K562 (cell line): Measurements from ENCODE around the gene NCOR2. TPM values are rescaled to one million over a fixed set of nuclear protein-coding genes. Genes with fewer than 3 reads are reported as not detected.
A peak's percentile ranks its signal among the peaks of the same experiment; 100 is the strongest.

ENCODE experiments used
- ATAC-seq: fragments of 200-7000 bp; cut with Tn5 transposase; 3 replicates; pipeline ENCODE4 v1.9.1; 2020; ENCODE audit warnings: moderate library complexity
- BruUV-seq: library from RNA; stranded (reverse); fragments of 400-500 nt; replicated peaks from 2 replicates; lab custom pipeline; 2021; lab: Mats Ljungman, UMichigan
- CTCF ChIA-PET: fragments of 300-600 bp; formaldehyde crosslinking; extraction: SDS; loops from one replicate; lab custom pipeline; 2021; ENCODE audit warnings: low intra/inter-chr PET ratio; lab: Yijun Ruan, JAX
- POLR2A ChIA-PET: fragments of 300-600, 350-650 bp; sonication (Branson Sonifier 250); formaldehyde crosslinking; extraction: SDS; loops from one replicate; lab custom pipeline; 2021; ENCODE audit warnings: antibody characterized with exemption, inconsistent platforms; lab: Yijun Ruan, JAX
- DNase-seq, 4 experiments: peaks; one replicate each; pipeline versions ENCODE4 v3.0.0 to v3.0.0-alpha.2; 2011 to 2018; ENCODE audit warnings: low spot score in 3 of 4, mixed read lengths in 3 of 4; ENCODE audit errors: extremely low read depth in 1 of 4
- FAIRE-seq: peaks from 2 replicates; lab custom pipeline; 2011; peaks lifted over from hg19 to GRCh38; lab: Jason Lieb, UNC
- H2AFZ ChIP-seq: 2 replicates; pipeline ENCODE4 v1.6.0; 2011; ENCODE audit warnings: low read depth, low read length, control low read depth, inconsistent platforms
- H3K27ac ChIP-seq: fragments of 200-600 bp; 3 replicates; pipeline ENCODE4 v1.8.0; 2011; ENCODE audit warnings: low read depth, mild to moderate bottlenecking, control low read depth, inconsistent platforms, low read length, moderate library complexity, mixed read lengths; ENCODE audit errors: extremely low read depth
- H3K27me3 ChIP-seq, 2 experiments: fragments of 300-600 bp in 1 of 2; 2 replicates in 1 of 2; 3 replicates in 1 of 2; pipeline versions ENCODE4 v1.6.0 to v1.8.0; 2011; ENCODE audit warnings: inconsistent platforms in 2 of 2, low read length in 2 of 2, mild to moderate bottlenecking in 1 of 2, mixed read lengths in 1 of 2, moderate library complexity in 1 of 2; ENCODE audit not compliant: control insufficient read depth in 2 of 2, insufficient read depth in 2 of 2
- H3K36me3 ChIP-seq: fragments of 300-600 bp; 3 replicates; pipeline ENCODE4 v1.8.0; 2011; ENCODE audit warnings: mild to moderate bottlenecking, low read length, inconsistent platforms; ENCODE audit not compliant: control insufficient read depth, insufficient read depth
- H3K4me1 ChIP-seq, 2 experiments: fragments of 200-600 bp in 1 of 2; replicated peaks in 1 of 2; 2 replicates in 1 of 2; 3 replicates in 1 of 2; pipeline versions ENCODE4 v1.5.1 to v1.8.0; 2011; ENCODE audit warnings: inconsistent platforms in 2 of 2, low read length in 2 of 2, mild to moderate bottlenecking in 1 of 2, mixed read lengths in 1 of 2, moderate library complexity in 1 of 2; ENCODE audit not compliant: control insufficient read depth in 2 of 2, insufficient read depth in 2 of 2
- H3K4me2 ChIP-seq: 2 replicates; pipeline ENCODE4 v1.6.1; 2011; ENCODE audit warnings: low read length, control low read depth, inconsistent platforms, mixed read lengths; ENCODE audit not compliant: insufficient read depth
- H3K4me3 ChIP-seq: fragments of 200-600 bp; sonication (generic), shearing (Covaris generic); 2 replicates; pipeline ENCODE4 v1.5.1; 2016; ENCODE audit warnings: control low read depth, inconsistent platforms
- H3K79me2 ChIP-seq: fragments of 200-600 bp; 3 replicates; pipeline ENCODE4 v1.8.0; 2011; ENCODE audit warnings: low read length, inconsistent platforms; ENCODE audit not compliant: control insufficient read depth, insufficient read depth
- H3K9ac ChIP-seq, 2 experiments: 2 replicates each; pipeline versions ENCODE4 v1.6.0 to v1.6.1; 2011; ENCODE audit warnings: low read depth in 2 of 2, low read length in 2 of 2, control low read depth in 1 of 2, inconsistent platforms in 1 of 2, mild to moderate bottlenecking in 1 of 2, mixed read lengths in 1 of 2; ENCODE audit not compliant: insufficient read depth in 1 of 2
- H3K9me1 ChIP-seq: one replicate; pipeline ENCODE4 v1.6.0; 2011; ENCODE audit warnings: inconsistent platforms, mild to moderate bottlenecking, low read length, moderate library complexity; ENCODE audit not compliant: control insufficient read depth, insufficient read depth
- H3K9me3 ChIP-seq: replicated peaks from 2 replicates; pipeline ENCODE4 v1.5.1; 2011; ENCODE audit warnings: low read depth, low read length, inconsistent platforms; ENCODE audit not compliant: control insufficient read depth, insufficient read depth
- H4K20me1 ChIP-seq: replicated peaks from 2 replicates; pipeline ENCODE4 v1.6.1; 2011; ENCODE audit warnings: low read length, inconsistent platforms, mixed read lengths; ENCODE audit not compliant: control insufficient read depth, insufficient read depth
- CBX8 ChIP-seq: fragments of 200-600 bp; sonication (generic); IDR thresholded peaks from 2 replicates; pipeline ENCODE4 v1.6.1; 2012; ENCODE audit warnings: borderline replicate concordance, mixed run types, low read depth, mild to moderate bottlenecking, moderate library complexity, mixed read lengths, low read length, control low read depth, inconsistent platforms; ENCODE audit not compliant: poor library complexity, severe bottlenecking; ENCODE audit errors: extremely low read depth
- ELK3 ChIP-seq: fragments of 450-650 bp; formaldehyde crosslinking; IDR thresholded peaks from 2 replicates; pipeline ENCODE4 v1.4.0; 2020; ENCODE audit warnings: mild to moderate bottlenecking
- ETV1 ChIP-seq: fragments of 450-650 bp; conservative IDR thresholded peaks from 2 replicates; pipeline ENCODE4 v1.6.1; 2016; ENCODE audit warnings: missing genetic modification characterization, control low read depth, low read depth, missing compliant biosample characterization
- RUNX1 ChIP-seq: sonication (generic); IDR thresholded peaks from 2 replicates; pipeline ENCODE4 v1.6.1; 2016; ENCODE audit warnings: antibody characterized with exemption, low read depth
- SRSF1 ChIP-seq: fragments of 200-400 bp; formaldehyde crosslinking; IDR thresholded peaks from 2 replicates; pipeline ENCODE4 v1.6.1; 2017; ENCODE audit warnings: mild to moderate bottlenecking, low read depth, low read length, moderate library complexity
- TAF7 ChIP-seq: fragments of 450-650 bp; IDR thresholded peaks from 2 replicates; pipeline ENCODE4 v1.6.1; 2016; ENCODE audit warnings: missing genetic modification characterization, missing compliant biosample characterization
- YY1 ChIP-seq, 3 experiments: IDR thresholded peaks; 2 replicates each; pipeline ENCODE4 v1.6.1; 2011; ENCODE audit warnings: low read length in 2 of 3, mild to moderate bottlenecking in 2 of 3, moderate library complexity in 2 of 3, borderline replicate concordance in 1 of 3, control low read depth in 1 of 3, low read depth in 1 of 3; ENCODE audit not compliant: insufficient read depth in 3 of 3, insufficient replicate concordance in 2 of 3, control insufficient read depth in 1 of 3, insufficient read length in 1 of 3; ENCODE audit errors: extremely low read depth in 1 of 3
- WGBS: fragments of 100-300 bp; shearing (Covaris generic); methylation state at CpG from one replicate; pipeline ENCODE4 v1.1.6; 2016; ENCODE audit warnings: low coverage, mixed read lengths; ENCODE audit not compliant: insufficient coverage; ENCODE audit errors: missing lambda C conversion rate; 5-methylcytosine and 5-hydroxymethylcytosine counted together
- in situ Hi-C: fragments of 300-500 bp; cut with MboI; formaldehyde crosslinking; loops from 4 replicates; pipeline ENCODE4 v1.15.0; 2018; ENCODE audit warnings: inconsistent platforms, mixed read lengths
- intact Hi-C: fragments of 100-400 bp; cut with micrococcal nuclease; formaldehyde crosslinking; loops from 2 replicates; pipeline ENCODE4 v1.14.2; 2022
- polyA plus RNA-seq, 8 experiments: library from polyadenylated mRNA; depleted of rRNA in 4 of 8; stranded (reverse) in 5 of 8; unstranded in 3 of 8; fragments of >200 nt; fragmentation: Nextera tagmentation in 2 of 8; fragmentation: Illumina TruSeq in 1 of 8; extraction: Ambion mirVana in 2 of 8; extraction: Trizol in 1 of 8; gene quantifications; 2 replicates each; pipeline versions ENCODE4 v1.2.1 to v1.2.3, GENCODE V29; 2011 to 2014; ENCODE audit warnings: inconsistent platforms in 1 of 8, missing spikeins in 1 of 8
- total RNA-seq, 7 experiments: library from RNA; depleted of rRNA in 6 of 7; stranded (reverse); fragments of >200 nt in 6 of 7; fragmentation: Illumina TruSeq in 2 of 7; extraction: Trizol in 2 of 7; gene quantifications; 2 replicates each; pipeline versions ENCODE4 v1.2.1 to v1.2.3, GENCODE V29; 2011 to 2021; ENCODE audit warnings: low replicate concordance in 1 of 7
- TF ChIP-seq, protein P1 (sequence below): fragments of 250-450 bp; sonication (Bioruptor Pico); IDR thresholded peaks from 2 replicates; pipeline ENCODE4 v1.9.0; 2021; ENCODE audit warnings: mild to moderate bottlenecking
- TF ChIP-seq, protein P2 (sequence below): fragments of 450-650 bp; IDR thresholded peaks from 2 replicates; pipeline ENCODE4 v1.6.1; 2016; ENCODE audit warnings: mild to moderate bottlenecking

NCOR2 gene
- total and polyA plus RNA-seq, 9 of the 15 experiments (the other 6 are each of a cell fraction or from before 2014, with no cell fraction given): 0.18 to 126 (median 8.4) TPM

DNA sequence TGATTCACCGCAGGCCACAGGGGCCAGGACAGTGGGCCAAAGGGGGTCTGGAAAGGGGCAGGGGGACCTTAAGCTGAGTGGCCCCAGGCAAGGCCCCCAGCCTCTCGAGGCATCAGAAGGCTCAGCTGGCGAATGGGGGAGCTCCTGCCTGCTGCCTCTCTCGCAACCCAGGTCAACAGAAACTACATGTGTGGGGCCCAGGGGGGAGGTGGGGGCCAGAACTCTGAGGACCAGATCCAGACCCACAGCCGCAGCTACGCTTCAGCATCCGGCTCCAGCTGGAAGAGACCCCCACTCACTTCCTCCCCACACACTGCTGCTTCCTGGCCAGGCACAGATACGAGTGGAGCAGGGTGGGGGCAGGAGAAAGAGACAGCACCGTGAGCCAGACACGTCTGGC lies 46.5 kb downstream of the NCOR2 start:
- intact Hi-C loops: no loop called here
- no peak for TF ChIP-seq CBX8
- TF ChIP-seq, all 486 proteins: peak for 0
- Histone ChIP-seq H3K79me2 (peaks cover 50% of the 10 kb centered on the region), H4K20me1 (peaks cover 23% of the 10 kb centered on the region), H3K36me3 (peaks cover 2% of the 10 kb centered on the region; the same call in 2 of the 3 replicates), H3K27ac (no peak overlapping the region), H2AFZ (no peak overlapping the region), H3K4me3 (no peak overlapping the region), H3K4me1 (peaks cover 14 to 55% of the 10 kb centered on the region in 2 experiments), H3K9ac (peak overlapping the region in 1 of 2 experiments; percentile 74; a peak in 2 of 4 replicates), H3K4me2 (no peak overlapping the region), H3K9me3 (no peaks in the 10 kb centered on the region), H3K27me3 (no peaks in the 10 kb centered on the region), H3K9me1 (no peaks in the 10 kb centered on the region)
- FAIRE-seq: no peak
- CTCF ChIA-PET: no interaction called here
- in situ Hi-C loops: no loop called here
- 66% methylated on average over 9 of the region's 10 CpGs for WGBS
- POLR2A ChIA-PET: interaction anchor here (0.7 kb wide), 1 partner anchor 14 kb away, joined by 3 read pairs; no protein-coding TSS in a partner anchor
- BruUV-seq: no TSS peak
- no peak for DNase-seq
- ATAC-seq: no peak

DNA sequence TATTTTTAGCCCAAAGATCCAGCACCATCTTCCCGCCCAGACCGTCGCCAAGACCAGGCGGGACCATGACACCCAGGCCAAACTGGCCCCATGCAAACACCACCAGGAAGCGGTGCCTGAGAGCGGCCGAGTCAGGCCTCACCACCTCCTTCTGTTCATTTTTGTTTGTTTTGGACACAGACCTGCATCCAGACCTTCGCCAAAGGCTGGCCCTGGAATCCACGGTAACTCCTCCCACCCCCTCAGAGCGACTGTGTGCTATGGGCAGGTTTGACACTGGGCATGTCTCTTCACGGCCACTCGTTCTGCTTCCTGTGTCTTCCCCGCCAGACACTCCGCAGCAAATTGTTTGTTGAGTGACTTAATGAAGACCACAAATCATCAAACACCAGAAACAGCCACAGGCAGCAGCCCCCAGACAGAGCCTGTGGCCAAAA lies 47.1 kb downstream of the NCOR2 start:
- 85% methylated on average over 14 of the region's 14 CpGs for WGBS
- Histone ChIP-seq H2AFZ (no peak overlapping the region), H3K27me3 (no peaks in the 10 kb centered on the region), H3K79me2 (peaks cover 54% of the 10 kb centered on the region), H3K9ac (0 out of 4 replicates have a peak overlapping the region, but pooled peaks of 1 of the 2 experiments have one; percentile 28), H3K27ac (no peak overlapping the region), H4K20me1 (peaks cover 23% of the 10 kb centered on the region), H3K4me3 (no peak overlapping the region), H3K9me1 (no peaks in the 10 kb centered on the region), H3K4me1 (peaks cover 14 to 53% of the 10 kb centered on the region in 2 experiments), H3K36me3 (peaks cover 8% of the 10 kb centered on the region; the same call in 2 of the 3 replicates), H3K9me3 (peaks cover 2% of the 10 kb centered on the region), H3K4me2 (no peak overlapping the region)
- CTCF ChIA-PET: no interaction called here
- intact Hi-C loops (no loop called here), in situ Hi-C loops (no loop called here)
- BruUV-seq: no TSS peak
- TF ChIP-seq, protein P1, sequence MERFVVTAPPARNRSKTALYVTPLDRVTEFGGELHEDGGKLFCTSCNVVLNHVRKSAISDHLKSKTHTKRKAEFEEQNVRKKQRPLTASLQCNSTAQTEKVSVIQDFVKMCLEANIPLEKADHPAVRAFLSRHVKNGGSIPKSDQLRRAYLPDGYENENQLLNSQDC: no peak
- TF ChIP-seq YY1 (IDR thresholded peaks at IDR 0.05; ENCODE audit: borderline replicate concordance in 1 of 3, control insufficient read depth in 1 of 3, extremely low read depth in 1 of 3, insufficient read depth in 3 of 3, insufficient read length in 1 of 3, insufficient replicate concordance in 2 of 3, low read depth in 1 of 3, low read length in 2 of 3): no peak
- no peak for TF ChIP-seq RUNX1
- TF ChIP-seq, protein P2, sequence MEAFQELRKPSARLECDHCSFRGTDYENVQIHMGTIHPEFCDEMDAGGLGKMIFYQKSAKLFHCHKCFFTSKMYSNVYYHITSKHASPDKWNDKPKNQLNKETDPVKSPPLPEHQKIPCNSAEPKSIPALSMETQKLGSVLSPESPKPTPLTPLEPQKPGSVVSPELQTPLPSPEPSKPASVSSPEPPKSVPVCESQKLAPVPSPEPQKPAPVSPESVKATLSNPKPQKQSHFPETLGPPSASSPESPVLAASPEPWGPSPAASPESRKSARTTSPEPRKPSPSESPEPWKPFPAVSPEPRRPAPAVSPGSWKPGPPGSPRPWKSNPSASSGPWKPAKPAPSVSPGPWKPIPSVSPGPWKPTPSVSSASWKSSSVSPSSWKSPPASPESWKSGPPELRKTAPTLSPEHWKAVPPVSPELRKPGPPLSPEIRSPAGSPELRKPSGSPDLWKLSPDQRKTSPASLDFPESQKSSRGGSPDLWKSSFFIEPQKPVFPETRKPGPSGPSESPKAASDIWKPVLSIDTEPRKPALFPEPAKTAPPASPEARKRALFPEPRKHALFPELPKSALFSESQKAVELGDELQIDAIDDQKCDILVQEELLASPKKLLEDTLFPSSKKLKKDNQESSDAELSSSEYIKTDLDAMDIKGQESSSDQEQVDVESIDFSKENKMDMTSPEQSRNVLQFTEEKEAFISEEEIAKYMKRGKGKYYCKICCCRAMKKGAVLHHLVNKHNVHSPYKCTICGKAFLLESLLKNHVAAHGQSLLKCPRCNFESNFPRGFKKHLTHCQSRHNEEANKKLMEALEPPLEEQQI: no peak
- no peak for TF ChIP-seq ELK3 (CRISPR knock-in tag)
- no peak for TF ChIP-seq ETV1 (tag)
- no peak for TF ChIP-seq SRSF1
- no peak for TF ChIP-seq TAF7 (tag)
- no peak for ATAC-seq
- FAIRE-seq: no peak
- DNase-seq: no peak
- POLR2A ChIA-PET: interaction anchor here (0.6 kb wide), 2 partner anchors 28 to 116 kb away, joined by 3 to 4 read pairs; no protein-coding TSS in a partner anchor
